Endothelial cell (in vitro differentiated cells): ENCODE data around the gene ZBP1. TPM values are rescaled to one million over a fixed set of nuclear protein-coding genes. Genes with fewer than 3 reads are reported as not detected.

Experiments
- DNase-seq: peaks from one replicate; pipeline ENCODE4 v3.0.0; 2021; ENCODE audit warnings: low spot score
- H3K27ac Mint-ChIP-seq: one replicate; pipeline ENCODE4 v1.8.0; 2021; ENCODE audit warnings: mixed read lengths, inconsistent platforms; ENCODE audit not compliant: unreplicated experiment
- H3K27me3 Mint-ChIP-seq: one replicate; pipeline ENCODE4 v1.8.0; 2021; ENCODE audit warnings: mild to moderate bottlenecking, moderate library complexity, mixed read lengths, inconsistent platforms; ENCODE audit not compliant: unreplicated experiment
- H3K36me3 Mint-ChIP-seq: one replicate; pipeline ENCODE4 v1.8.0; 2021; ENCODE audit warnings: mild to moderate bottlenecking, low read depth, mixed read lengths, inconsistent platforms; ENCODE audit not compliant: unreplicated experiment
- H3K4me1 Mint-ChIP-seq: one replicate; pipeline ENCODE4 v1.8.0; 2021; ENCODE audit warnings: mild to moderate bottlenecking, mixed read lengths, inconsistent platforms; ENCODE audit not compliant: unreplicated experiment
- H3K4me3 Mint-ChIP-seq: one replicate; pipeline ENCODE4 v1.8.0; 2021; ENCODE audit warnings: mild to moderate bottlenecking, mixed read lengths, inconsistent platforms; ENCODE audit not compliant: unreplicated experiment
- H3K9me3 Mint-ChIP-seq: one replicate; pipeline ENCODE4 v1.8.0; 2021; ENCODE audit warnings: mixed read lengths, inconsistent platforms; ENCODE audit not compliant: unreplicated experiment
- total RNA-seq: library from RNA; stranded (reverse); fragmentation: NEBNext Ultra II Directional; extraction: Animal tissue kit (Norgen Biotek cat#: 25700); gene quantifications from one replicate; pipeline ENCODE4 v1.2.1, GENCODE V29; 2021; ENCODE audit not compliant: unreplicated experiment
- TF ChIP-seq, protein P1 (sequence below): fragments of 200-600 bp; sonication (generic); IDR thresholded peaks from one replicate; pipeline ENCODE4 v1.5.0; 2021; ENCODE audit warnings: antibody characterized with exemption; ENCODE audit not compliant: unreplicated experiment

The ZBP1 gene
- total RNA-seq, 1 donor from 2014 or later, result not detected

DNA sequence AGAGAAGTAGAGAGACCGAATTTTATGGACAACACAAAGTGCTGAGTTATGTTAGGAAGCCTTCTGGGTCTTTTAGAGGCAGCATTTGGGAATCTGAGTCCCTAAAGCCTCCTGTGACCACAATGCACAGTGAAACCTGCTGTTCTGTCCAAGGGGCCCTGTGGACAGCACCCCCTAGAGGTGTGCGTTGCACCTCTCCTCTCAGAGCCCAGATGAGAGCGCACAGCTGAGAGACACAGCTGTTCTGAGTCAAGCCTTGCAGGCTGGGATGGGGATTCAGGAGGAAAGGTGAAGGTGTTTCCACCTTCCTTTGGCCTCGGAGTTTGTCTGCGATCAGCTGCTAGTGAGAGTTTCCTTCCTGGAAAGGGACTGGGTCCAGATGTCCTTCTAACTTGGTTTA is 46.3 kb downstream of the ZBP1 start:
- no peaks in the 10 kb centered on the region for H3K9me3 Mint-ChIP-seq
- DNase-seq, result no peak
- no peak overlapping the region for H3K4me3 Mint-ChIP-seq
- H3K4me1 Mint-ChIP-seq, result peaks cover 3% of the 10 kb centered on the region
- no peak overlapping the region for H3K27ac Mint-ChIP-seq
- TF ChIP-seq, protein P1, sequence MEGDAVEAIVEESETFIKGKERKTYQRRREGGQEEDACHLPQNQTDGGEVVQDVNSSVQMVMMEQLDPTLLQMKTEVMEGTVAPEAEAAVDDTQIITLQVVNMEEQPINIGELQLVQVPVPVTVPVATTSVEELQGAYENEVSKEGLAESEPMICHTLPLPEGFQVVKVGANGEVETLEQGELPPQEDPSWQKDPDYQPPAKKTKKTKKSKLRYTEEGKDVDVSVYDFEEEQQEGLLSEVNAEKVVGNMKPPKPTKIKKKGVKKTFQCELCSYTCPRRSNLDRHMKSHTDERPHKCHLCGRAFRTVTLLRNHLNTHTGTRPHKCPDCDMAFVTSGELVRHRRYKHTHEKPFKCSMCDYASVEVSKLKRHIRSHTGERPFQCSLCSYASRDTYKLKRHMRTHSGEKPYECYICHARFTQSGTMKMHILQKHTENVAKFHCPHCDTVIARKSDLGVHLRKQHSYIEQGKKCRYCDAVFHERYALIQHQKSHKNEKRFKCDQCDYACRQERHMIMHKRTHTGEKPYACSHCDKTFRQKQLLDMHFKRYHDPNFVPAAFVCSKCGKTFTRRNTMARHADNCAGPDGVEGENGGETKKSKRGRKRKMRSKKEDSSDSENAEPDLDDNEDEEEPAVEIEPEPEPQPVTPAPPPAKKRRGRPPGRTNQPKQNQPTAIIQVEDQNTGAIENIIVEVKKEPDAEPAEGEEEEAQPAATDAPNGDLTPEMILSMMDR, result peak; percentile 32
- peaks cover 2% of the 10 kb centered on the region for H3K27me3 Mint-ChIP-seq
- no peaks in the 10 kb centered on the region for H3K36me3 Mint-ChIP-seq

DNA sequence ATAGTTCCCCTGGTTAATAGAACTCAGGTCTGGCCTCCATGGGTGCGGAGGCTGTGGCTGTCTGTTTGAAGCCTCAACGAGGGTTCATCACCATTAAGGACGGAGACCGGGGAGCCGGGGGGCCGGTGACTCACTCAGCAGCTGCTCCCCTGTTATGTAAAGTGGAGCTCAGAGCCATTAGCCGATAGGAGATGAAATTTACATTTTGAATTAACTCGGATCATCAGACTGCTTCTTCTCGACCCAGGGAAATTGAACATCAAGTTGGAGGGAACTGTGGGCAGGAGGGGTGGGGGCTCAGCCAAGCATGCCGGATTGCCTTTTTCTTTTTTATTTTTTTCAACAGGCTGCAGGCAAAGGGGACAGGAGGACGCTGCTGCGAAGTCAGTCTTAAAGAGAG is 47.0 kb downstream of the ZBP1 start:
- Mint-ChIP-seq H3K4me3 (no peak overlapping the region), H3K36me3 (no peaks in the 10 kb centered on the region), H3K4me1 (peaks cover 3% of the 10 kb centered on the region), H3K9me3 (no peaks in the 10 kb centered on the region), H3K27ac (no peak overlapping the region), H3K27me3 (no peaks in the 10 kb centered on the region)
- TF ChIP-seq, protein P1, result no peak
- no peak for DNase-seq

DNA sequence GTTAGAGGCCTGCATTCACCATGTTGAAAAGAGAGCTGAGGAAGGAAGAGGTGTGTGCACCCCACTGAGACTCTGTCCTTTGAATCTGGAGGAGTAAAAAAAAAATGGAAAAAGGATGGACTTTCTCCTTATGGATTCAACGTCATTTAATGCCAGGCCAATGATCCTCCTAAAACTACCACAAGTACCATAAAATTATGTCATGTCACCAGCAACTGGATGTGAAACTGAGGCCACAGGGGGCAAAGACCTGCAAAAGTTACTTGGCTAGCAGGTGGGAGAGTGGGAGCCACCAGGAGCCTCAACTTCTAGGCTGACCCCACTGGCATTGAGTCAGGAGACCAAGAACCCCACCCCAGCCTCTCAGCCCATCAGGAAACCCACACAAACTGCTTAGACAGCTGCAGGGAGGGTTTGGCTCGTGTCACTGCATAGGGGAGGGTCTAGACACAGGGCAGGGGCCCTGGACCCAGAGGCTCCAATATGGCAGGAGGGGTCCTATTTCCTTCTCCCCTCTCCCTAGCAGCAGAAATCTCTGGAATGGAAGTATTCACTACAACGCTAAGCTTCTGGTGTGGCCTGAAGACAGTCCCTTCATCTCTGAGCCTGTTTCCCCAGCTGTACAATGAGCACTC is 48.3 kb downstream of the ZBP1 start:
- Mint-ChIP-seq H3K4me1 (peaks cover 3% of the 10 kb centered on the region), H3K27me3 (no peaks in the 10 kb centered on the region), H3K36me3 (no peaks in the 10 kb centered on the region), H3K4me3 (no peak overlapping the region), H3K27ac (no peak overlapping the region), H3K9me3 (no peaks in the 10 kb centered on the region)
- DNase-seq, result no peak
- TF ChIP-seq, protein P1, result no peak

DNA sequence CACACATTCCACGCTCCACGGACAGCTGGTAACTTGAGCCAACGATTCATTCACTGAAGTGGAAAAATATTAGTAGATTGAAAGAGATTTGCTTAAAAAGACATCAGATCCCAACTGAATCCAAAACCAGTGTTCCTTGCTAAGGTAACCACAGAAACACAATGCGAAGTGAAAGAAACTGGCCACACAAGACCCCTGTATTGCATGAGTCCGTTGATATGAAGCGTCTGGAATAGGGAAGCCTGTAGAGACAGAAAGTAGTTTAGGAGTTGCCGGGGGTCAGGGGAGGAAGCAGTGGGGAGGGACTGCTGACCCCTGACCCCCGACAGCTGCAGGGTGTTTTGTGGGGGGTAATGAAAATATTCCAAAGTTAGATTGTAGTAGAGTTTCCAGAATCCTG is 49.3 kb downstream of the ZBP1 start:
- H3K4me3 Mint-ChIP-seq, result no peak overlapping the region
- peaks cover 3% of the 10 kb centered on the region for H3K4me1 Mint-ChIP-seq
- no peaks in the 10 kb centered on the region for H3K9me3 Mint-ChIP-seq
- DNase-seq, result no peak
- TF ChIP-seq, protein P1, result no peak
- H3K36me3 Mint-ChIP-seq, result no peaks in the 10 kb centered on the region
- no peak overlapping the region for H3K27ac Mint-ChIP-seq
- H3K27me3 Mint-ChIP-seq, result no peaks in the 10 kb centered on the region

DNA sequence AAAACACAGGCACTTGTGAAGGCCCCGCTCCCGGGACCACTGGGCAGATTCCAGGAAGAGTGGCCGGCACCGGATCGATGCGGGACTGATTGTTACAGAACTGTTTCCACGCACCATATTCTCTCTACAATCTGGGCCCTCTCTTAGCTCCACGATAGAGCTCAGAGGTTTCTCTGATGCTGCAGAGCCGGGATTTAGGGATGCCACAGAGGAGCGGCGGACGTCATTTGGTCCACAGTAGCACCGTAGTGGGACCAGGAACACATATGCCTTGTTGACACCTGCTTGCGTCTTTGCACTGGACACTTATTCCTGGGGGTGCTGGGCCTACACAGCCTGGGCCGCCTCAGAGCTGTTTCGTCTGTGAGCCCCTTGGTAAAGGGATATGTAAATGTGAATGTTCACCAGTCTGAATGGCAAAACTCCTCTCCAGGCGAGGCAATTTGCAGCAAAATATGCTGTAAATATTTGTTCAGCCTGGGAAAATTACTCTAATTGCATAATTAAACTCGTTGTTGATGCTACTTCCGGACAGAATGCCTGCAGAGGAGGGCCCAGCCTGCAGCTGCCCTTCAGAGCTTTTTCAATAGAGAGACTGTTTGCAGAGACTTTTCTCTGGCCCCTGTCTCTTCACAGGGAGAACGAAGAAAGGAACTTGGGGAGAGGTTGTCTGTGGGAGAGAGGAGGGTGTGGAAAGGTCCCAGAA is 49.9 kb downstream of the ZBP1 start:
- TF ChIP-seq, protein P1, result no peak
- Mint-ChIP-seq H3K27me3 (no peaks in the 10 kb centered on the region), H3K27ac (no peak overlapping the region), H3K4me3 (no peak overlapping the region), H3K4me1 (peaks cover 3% of the 10 kb centered on the region), H3K9me3 (no peaks in the 10 kb centered on the region), H3K36me3 (no peaks in the 10 kb centered on the region)
- no peak for DNase-seq
